Neural cell (in vitro differentiated cells): ENCODE data around the gene NFE2L1.
A peak's percentile ranks its signal among the peaks of the same experiment; 100 is the strongest.

ENCODE experiments used
- CTCF ChIP-seq: fragments of 450-650 bp; IDR thresholded peaks from 2 replicates; pipeline ENCODE4 v1.5.1; 2014; ENCODE audit warnings: antibody characterized with exemption, mild to moderate bottlenecking, moderate library complexity; ENCODE audit not compliant: poor library complexity, severe bottlenecking
- EP300 ChIP-seq: fragments of 450-650 bp; conservative IDR thresholded peaks from 2 replicates; pipeline ENCODE4 v1.6.1; 2014; ENCODE audit warnings: antibody characterized with exemption, mild to moderate bottlenecking, moderate library complexity; ENCODE audit not compliant: poor library complexity, severe bottlenecking
- EZH2 ChIP-seq: fragments of 200-600, 300-800 bp; shearing (Covaris generic), sonication (generic); IDR thresholded peaks from 2 replicates; pipeline ENCODE4 v1.6.1; 2014; ENCODE audit warnings: antibody characterized with exemption, low read length, borderline replicate concordance, mild to moderate bottlenecking; ENCODE audit not compliant: insufficient read depth, poor library complexity, severe bottlenecking
- POLR2AphosphoS5 ChIP-seq: IDR thresholded peaks from 2 replicates; pipeline ENCODE4 v1.6.1; 2012
- RAD21 ChIP-seq: fragments of 450-650 bp; conservative IDR thresholded peaks from 2 replicates; pipeline ENCODE4 v1.6.1; 2014; ENCODE audit warnings: antibody characterized with exemption, mild to moderate bottlenecking, moderate library complexity
- REST ChIP-seq: IDR thresholded peaks from 2 replicates; pipeline ENCODE4 v1.6.1; 2012; ENCODE audit warnings: borderline replicate concordance

- TF ChIP-seq EZH2 = no peak
- no peak for TF ChIP-seq REST
- peak; percentile 20 for TF ChIP-seq RAD21
- peak; percentile 60 for TF ChIP-seq CTCF
- no peak for TF ChIP-seq POLR2AphosphoS5
- peak; percentile 49 for TF ChIP-seq EP300
These were observed 36.6 kb upstream of the NFE2L1 start for GRCh38 chr17:48011405-48012150.
